Measurements from ENCODE around the gene MAGI1. TPM values are rescaled to one million over a fixed set of nuclear protein-coding genes. Genes with fewer than 3 reads are reported as not detected.
A peak's percentile ranks its signal among the peaks of the same experiment; 100 is the strongest.

MAGI1 gene
- total and polyA plus RNA-seq, 10 donors: 3.5 to 104 (median 62.3) TPM

DNA sequence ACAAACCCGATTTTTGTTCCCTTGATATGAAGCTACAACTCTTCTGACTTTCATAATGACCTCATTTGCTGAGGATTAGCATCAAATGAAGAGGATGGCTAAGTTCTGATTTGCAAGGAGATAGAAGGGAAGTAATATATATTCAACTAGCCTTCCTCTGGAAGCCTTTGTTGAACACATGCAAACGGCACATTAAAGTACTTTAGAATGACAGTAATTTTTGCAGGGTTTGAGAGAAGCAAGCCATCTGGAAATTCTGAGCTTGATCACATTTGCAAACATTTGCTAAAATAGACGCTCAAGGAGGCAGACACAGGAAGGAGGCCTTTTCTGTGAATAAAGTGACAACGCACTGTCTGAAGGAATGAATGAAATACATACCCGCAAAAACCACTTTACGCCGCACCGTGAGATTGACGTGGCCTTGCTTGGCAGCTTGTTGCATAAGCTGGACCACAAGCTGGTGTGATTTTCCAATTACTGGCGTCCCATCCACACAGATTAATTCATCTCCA, 657.2 kb downstream of the MAGI1 start:
- Histone ChIP-seq H3K27ac (no peak overlapping the region), H3K4me3 (no peak overlapping the region), H3K36me3 (peaks cover 0 to 32% (median 3%) of the 10 kb centered on the region in 6 donors), H3K4me1 (no peaks in the 10 kb centered on the region), H3K9me3 (peaks cover 0 to 5% (median 0%) of the 10 kb centered on the region in 8 donors), H3K27me3 (replicated peaks in 1 of 7) (no peaks in the 10 kb centered on the region)
- intact Hi-C loops (cut with DNase I; ENCODE audit: low total_unique reads): no loop called here
- 71 to 86% (median 77%) methylated on average over 10 of the region's 10 CpGs for WGBS, 5 donors
- TF ChIP-seq POLR2A (IDR thresholded peaks at IDR 0.05): no peak
- TF ChIP-seq POLR2AphosphoS5 (IDR thresholded peaks at IDR 0.05): no peak
- TF ChIP-seq, protein P1, sequence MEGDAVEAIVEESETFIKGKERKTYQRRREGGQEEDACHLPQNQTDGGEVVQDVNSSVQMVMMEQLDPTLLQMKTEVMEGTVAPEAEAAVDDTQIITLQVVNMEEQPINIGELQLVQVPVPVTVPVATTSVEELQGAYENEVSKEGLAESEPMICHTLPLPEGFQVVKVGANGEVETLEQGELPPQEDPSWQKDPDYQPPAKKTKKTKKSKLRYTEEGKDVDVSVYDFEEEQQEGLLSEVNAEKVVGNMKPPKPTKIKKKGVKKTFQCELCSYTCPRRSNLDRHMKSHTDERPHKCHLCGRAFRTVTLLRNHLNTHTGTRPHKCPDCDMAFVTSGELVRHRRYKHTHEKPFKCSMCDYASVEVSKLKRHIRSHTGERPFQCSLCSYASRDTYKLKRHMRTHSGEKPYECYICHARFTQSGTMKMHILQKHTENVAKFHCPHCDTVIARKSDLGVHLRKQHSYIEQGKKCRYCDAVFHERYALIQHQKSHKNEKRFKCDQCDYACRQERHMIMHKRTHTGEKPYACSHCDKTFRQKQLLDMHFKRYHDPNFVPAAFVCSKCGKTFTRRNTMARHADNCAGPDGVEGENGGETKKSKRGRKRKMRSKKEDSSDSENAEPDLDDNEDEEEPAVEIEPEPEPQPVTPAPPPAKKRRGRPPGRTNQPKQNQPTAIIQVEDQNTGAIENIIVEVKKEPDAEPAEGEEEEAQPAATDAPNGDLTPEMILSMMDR (IDR thresholded peaks at IDR 0.05 in 8 of 11, conservative IDR thresholded peaks at IDR 0.05 in 3 of 11): no peak
- no peak for DNase-seq

DNA sequence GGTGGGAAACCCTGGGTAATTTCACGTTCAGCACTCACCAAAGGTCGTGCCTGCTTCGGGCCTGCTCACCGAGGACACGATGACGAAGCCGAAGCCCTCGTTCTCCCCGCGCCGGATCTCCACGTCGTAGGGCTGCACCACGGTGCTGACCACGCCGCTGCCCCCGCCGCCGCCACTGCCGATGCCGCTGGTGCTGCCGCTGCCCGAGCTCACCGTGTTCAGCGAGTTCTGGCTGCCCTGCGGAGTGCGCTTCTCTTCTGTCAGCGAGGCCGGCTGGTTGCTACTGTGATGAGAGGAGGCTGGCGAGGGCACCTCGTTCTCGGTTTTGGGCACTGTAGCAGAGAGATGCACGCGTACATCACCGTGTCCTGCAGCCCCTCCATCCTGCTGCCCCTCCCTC, 659.5 kb downstream of the MAGI1 start:
- peaks cover 0 to 5% (median 0%) of the 10 kb centered on the region in 8 donors for H3K9me3 ChIP-seq
- intact Hi-C loops (cut with DNase I; ENCODE audit: low total_unique reads): no loop called here
- H3K27ac ChIP-seq: no peak overlapping the region
- no peaks in the 10 kb centered on the region for H3K4me1 ChIP-seq
- TF ChIP-seq POLR2AphosphoS5 (IDR thresholded peaks at IDR 0.05): peak in 1 of 3 donors; percentile 27
- TF ChIP-seq, protein P1 (IDR thresholded peaks at IDR 0.05 in 8 of 11, conservative IDR thresholded peaks at IDR 0.05 in 3 of 11): no peak
- peaks cover 0 to 40% (median 3%) of the 10 kb centered on the region in 6 donors for H3K36me3 ChIP-seq
- H3K4me3 ChIP-seq: no peak overlapping the region
- WGBS, 5 donors: 94 to 98% (median 96%) methylated on average over 27 to 35 of the region's 35 CpGs
- no peak for DNase-seq
- no peaks in the 10 kb centered on the region for H3K27me3 ChIP-seq (replicated peaks in 1 of 7)

DNA sequence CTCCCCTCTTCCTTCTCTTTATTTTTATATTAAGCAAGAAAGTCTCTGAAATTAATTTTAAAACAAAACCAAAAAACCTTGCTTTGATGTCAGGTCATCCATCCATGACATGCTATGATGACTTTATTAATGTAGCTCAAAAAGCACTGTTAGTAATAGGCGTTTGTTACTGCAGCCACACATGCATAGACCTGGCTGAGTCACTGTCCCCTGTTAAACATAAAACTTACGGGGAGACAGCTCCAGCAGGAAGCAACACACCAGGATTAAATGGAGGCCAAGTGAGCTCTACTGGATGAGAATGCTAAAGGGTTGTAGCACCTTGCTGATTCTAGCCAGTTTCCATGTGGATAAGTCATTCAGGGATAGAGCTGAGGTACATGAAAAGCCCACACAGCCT, 661.1 kb downstream of the MAGI1 start:
- no peak overlapping the region for H3K4me3 ChIP-seq
- no peak overlapping the region for H3K27ac ChIP-seq
- H3K36me3 ChIP-seq: peaks cover 0 to 30% (median 3%) of the 10 kb centered on the region in 6 donors
- TF ChIP-seq POLR2AphosphoS5 (IDR thresholded peaks at IDR 0.05): no peak
- TF ChIP-seq, protein P1 (IDR thresholded peaks at IDR 0.05 in 8 of 11, conservative IDR thresholded peaks at IDR 0.05 in 3 of 11): no peak
- no peak for TF ChIP-seq POLR2A (IDR thresholded peaks at IDR 0.05)
- intact Hi-C loops (cut with DNase I; ENCODE audit: low total_unique reads): no loop called here
- H3K27me3 ChIP-seq (replicated peaks in 1 of 7): no peaks in the 10 kb centered on the region
- DNase-seq: no peak
- peaks cover 0 to 5% (median 0%) of the 10 kb centered on the region in 8 donors for H3K9me3 ChIP-seq
- no peaks in the 10 kb centered on the region for H3K4me1 ChIP-seq
- 68 to 95% (median 85%) methylated on average over 2 of the region's 2 CpGs for WGBS, 5 donors

DNA sequence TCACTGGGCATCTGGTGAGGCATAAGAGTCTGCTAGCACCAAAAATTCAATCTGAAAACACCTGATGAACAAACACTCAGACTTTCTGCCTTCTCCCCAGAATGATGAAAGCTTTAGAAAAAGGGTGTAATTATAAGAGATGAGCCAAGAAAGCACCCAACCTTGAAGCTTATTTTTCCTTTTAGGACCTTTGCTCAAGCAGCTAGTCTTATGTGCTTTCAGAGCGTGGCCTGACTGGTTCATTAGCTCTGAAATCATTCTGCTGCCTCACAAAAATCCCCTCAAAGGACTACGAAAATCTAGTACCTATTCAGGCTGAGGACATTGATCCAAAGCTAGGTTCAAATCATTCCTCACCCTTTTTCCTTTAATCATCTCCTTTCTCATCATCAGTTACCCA, 662.3 kb downstream of the MAGI1 start:
- Histone ChIP-seq H3K4me1 (no peaks in the 10 kb centered on the region), H3K36me3 (peaks cover 0 to 30% (median 3%) of the 10 kb centered on the region in 6 donors), H3K9me3 (peaks cover 0 to 5% (median 0%) of the 10 kb centered on the region in 8 donors), H3K4me3 (no peak overlapping the region), H3K27ac (no peak overlapping the region), H3K27me3 (replicated peaks in 1 of 7) (no peaks in the 10 kb centered on the region)
- intact Hi-C loops (cut with DNase I; ENCODE audit: low total_unique reads): no loop called here
- 47 to 86% (median 74%) methylated on average over 2 of the region's 2 CpGs for WGBS, 5 donors
- no peak for DNase-seq
- TF ChIP-seq, protein P1 (IDR thresholded peaks at IDR 0.05 in 8 of 11, conservative IDR thresholded peaks at IDR 0.05 in 3 of 11): no peak
- TF ChIP-seq POLR2AphosphoS5 (IDR thresholded peaks at IDR 0.05) (no peak), POLR2A (IDR thresholded peaks at IDR 0.05) (no peak)
